Esophagus (tissue), 2 donors: Measurements from ENCODE around the gene DDR1. TPM values are rescaled to one million over a fixed set of nuclear protein-coding genes. Genes with fewer than 3 reads are reported as not detected.
"Not testable (repeated sequence)": the region's sequence is repeated elsewhere in the genome, so short reads cannot be mapped to it uniquely, and the experiment has no call there.

Source experiments
- H3K27ac ChIP-seq, 2 donors: one replicate each; pipeline ENCODE4 v1.5.1; 2013; ENCODE audit warnings: low read depth in 2 of 2, mild to moderate bottlenecking in 2 of 2, inconsistent platforms in 1 of 2, low read length in 1 of 2, moderate library complexity in 1 of 2
- H3K27me3 ChIP-seq, 2 donors: one replicate each; pipeline ENCODE4 v1.6.1; 2013; ENCODE audit warnings: low read length in 2 of 2, control low read depth in 1 of 2, mild to moderate bottlenecking in 1 of 2; ENCODE audit not compliant: insufficient read depth in 2 of 2, control insufficient read depth in 1 of 2
- H3K36me3 ChIP-seq, 2 donors: one replicate each; pipeline ENCODE4 v1.6.1; 2013; ENCODE audit warnings: low read length in 1 of 2; ENCODE audit not compliant: control insufficient read depth in 2 of 2, insufficient read depth in 2 of 2
- H3K4me1 ChIP-seq, 2 donors: one replicate each; pipeline ENCODE4 v1.6.1; 2013; ENCODE audit warnings: low read length in 1 of 2; ENCODE audit not compliant: control insufficient read depth in 2 of 2, insufficient read depth in 2 of 2
- H3K4me3 ChIP-seq, 2 donors: one replicate each; pipeline ENCODE4 v1.5.1; 2013; ENCODE audit warnings: low read length in 2 of 2, mild to moderate bottlenecking in 2 of 2, low read depth in 1 of 2, moderate library complexity in 1 of 2
- H3K9me3 ChIP-seq, 2 donors: one replicate each; pipeline ENCODE4 v1.6.1; 2013; ENCODE audit warnings: mild to moderate bottlenecking in 2 of 2, low read depth in 1 of 2, low read length in 1 of 2, moderate library complexity in 1 of 2; ENCODE audit not compliant: control insufficient read depth in 2 of 2, insufficient read depth in 1 of 2
- WGBS, 2 donors: extraction: QIAGEN DNeasy Blood & Tissue Kit; methylation state at CpG; one replicate each; pipeline ENCODE4 v1.1.7; 2013; 5-methylcytosine and 5-hydroxymethylcytosine counted together
- polyA plus RNA-seq, 2 donors: library from polyadenylated mRNA; stranded (reverse); fragments of 200-250 nt; gene quantifications; one replicate each; pipeline ENCODE4 v1.2.3, GENCODE V29; 2013
- donor health status: healthy with polysubstance abuse.
- donor health status: Bipolar disorder and iron deficiency.

DDR1 gene
- polyA plus RNA-seq, 2 donors: 102 to 136 TPM

DNA sequence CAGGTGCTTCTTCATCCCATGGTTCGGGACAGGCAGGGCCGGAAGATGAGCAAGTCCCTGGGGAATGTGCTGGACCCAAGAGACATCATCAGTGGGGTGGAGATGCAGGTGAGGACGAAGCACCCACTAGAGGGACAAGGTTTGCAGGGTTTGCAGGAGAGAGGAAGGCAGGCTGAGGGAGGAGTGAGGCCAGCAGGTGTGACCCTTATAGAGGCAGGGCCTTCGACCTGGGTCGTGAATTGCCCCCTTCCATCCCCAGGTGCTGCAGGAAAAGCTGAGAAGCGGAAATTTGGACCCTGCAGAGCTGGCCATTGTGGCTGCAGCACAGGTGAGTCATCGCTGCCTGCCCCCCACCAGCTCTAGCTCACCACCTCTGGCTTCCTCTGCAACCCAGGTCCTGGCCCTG lies 38.1 kb downstream of the DDR1 start:
- peaks cover 16 to 64% of the 10 kb centered on the region in 2 donors for H3K36me3 ChIP-seq

GRCh38 chr6:30924040-30924627 lies 39.8 kb downstream of the DDR1 start:
- not testable (repeated sequence) for H3K27me3 ChIP-seq, H3K27ac ChIP-seq, H3K4me1 ChIP-seq, H3K4me3 ChIP-seq, H3K9me3 ChIP-seq
- WGBS, 2 donors: 89% methylated on average over 9 of the region's 9 CpGs
- peaks cover 16 to 61% of the 10 kb centered on the region in 2 donors for H3K36me3 ChIP-seq

More for the DNA sequence above, 38.1 kb downstream of the DDR1 start:
- no peaks in the 10 kb centered on the region for H3K27me3 ChIP-seq
- H3K9me3 ChIP-seq: no peaks in the 10 kb centered on the region
- no peak overlapping the region for H3K27ac ChIP-seq
- H3K4me3 ChIP-seq: no peak overlapping the region
- 83 to 84% methylated on average over 7 of the region's 7 CpGs for WGBS, 2 donors
- no peaks in the 10 kb centered on the region for H3K4me1 ChIP-seq

DNA sequence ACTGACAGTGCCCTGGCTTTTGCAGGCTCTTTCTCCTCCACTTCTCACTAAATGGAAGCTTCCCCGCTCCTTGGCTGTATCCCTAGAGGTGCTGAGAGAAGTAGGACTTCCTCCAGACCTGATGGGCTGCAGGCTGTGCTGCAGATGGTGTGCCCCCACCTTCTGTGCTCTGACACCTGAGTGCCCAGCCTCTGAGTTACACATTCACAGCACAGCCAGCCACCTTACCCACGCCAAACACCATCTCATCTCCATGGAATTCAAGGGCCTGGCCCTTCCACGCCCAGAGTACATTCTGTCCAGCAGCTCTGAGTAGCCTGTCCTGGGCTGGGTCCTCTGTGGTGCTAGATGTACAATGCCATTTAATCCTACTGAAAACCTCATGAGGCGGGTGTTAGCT lies 42.3 kb downstream of the DDR1 start:
- 73 to 79% methylated on average over 4 of the region's 4 CpGs for WGBS, 2 donors
- Histone ChIP-seq H3K4me3 (no peak overlapping the region), H3K27ac (peak overlapping the region; percentile 76), H3K27me3 (no peaks in the 10 kb centered on the region), H3K9me3 (no peaks in the 10 kb centered on the region), H3K36me3 (peaks cover 11 to 40% of the 10 kb centered on the region in 2 donors), H3K4me1 (no peaks in the 10 kb centered on the region)

- 85 to 94% methylated on average over 3 of the region's 3 CpGs for WGBS, 2 donors
- H3K27me3 ChIP-seq, H3K4me3 ChIP-seq, H3K4me1 ChIP-seq, H3K9me3 ChIP-seq: not testable (repeated sequence)
- Histone ChIP-seq H3K27ac (peak overlapping the region; percentile 73 to 74), H3K36me3 (peaks cover 9 to 36% of the 10 kb centered on the region in 2 donors)
Observed at GRCh38 chr6:30927080-30927479, 42.8 kb downstream of the DDR1 start.

GRCh38 chr6:30928677-30929076 lies 44.4 kb downstream of the DDR1 start:
- WGBS, 2 donors: 91 to 98% methylated on average over 3 of the region's 3 CpGs
- Histone ChIP-seq H3K27me3 (no peaks in the 10 kb centered on the region), H3K27ac (no peak overlapping the region)

DNA sequence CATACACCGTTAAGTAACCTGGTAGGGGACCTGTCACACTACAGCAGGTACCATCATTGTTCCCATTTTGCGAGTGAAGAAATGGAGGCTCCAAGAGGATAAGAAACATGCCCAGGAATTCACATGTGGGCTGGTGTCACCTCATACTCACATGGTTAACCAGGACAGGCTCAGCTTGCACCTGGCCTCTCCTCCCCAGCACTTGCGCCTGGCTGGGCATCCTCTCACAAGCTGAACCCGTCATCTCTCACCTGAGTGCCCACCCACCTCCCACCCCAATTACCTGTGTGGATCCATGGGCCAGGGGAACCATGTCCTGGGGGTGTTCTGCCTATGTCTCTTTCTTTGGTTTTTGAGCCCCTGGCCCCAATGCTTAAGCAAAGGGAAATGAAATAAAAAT lies 46.2 kb downstream of the DDR1 start:
- Histone ChIP-seq H3K9me3 (no peaks in the 10 kb centered on the region), H3K27me3 (no peaks in the 10 kb centered on the region), H3K36me3 (peaks cover 0 to 7% of the 10 kb centered on the region in 2 donors), H3K4me1 (peaks cover 2 to 6% of the 10 kb centered on the region in 2 donors), H3K4me3 (no peak overlapping the region), H3K27ac (peak overlapping the region; percentile 44 to 63)
- 90 to 94% methylated on average over 4 of the region's 4 CpGs for WGBS, 2 donors

More at GRCh38 chr6:30928677-30929076, 44.4 kb downstream of the DDR1 start:
- Histone ChIP-seq H3K36me3 (peaks cover 0 to 20% of the 10 kb centered on the region in 2 donors), H3K4me3 (no peak overlapping the region), H3K9me3 (no peaks in the 10 kb centered on the region), H3K4me1 (peaks cover 2 to 6% of the 10 kb centered on the region in 2 donors)

DNA sequence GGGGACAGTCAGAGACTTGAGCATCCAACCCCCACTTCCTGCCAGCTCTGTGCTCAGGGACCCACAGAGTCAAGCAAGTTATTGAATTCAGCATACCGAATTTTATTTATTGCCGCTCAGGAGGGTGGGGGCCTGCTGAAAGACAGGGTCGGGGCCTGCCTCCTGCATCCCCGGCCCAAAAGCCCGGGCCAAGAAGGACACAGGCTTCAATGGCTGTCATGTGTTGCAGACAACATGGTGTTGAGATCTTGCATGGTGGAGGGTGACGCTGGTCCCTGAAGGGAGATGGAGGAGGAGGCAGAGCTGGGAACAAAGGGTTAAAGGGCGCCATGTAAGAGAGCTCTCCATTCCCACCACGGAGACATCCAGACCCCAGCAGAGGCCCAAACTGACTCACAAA lies 47.0 kb downstream of the DDR1 start:
- H3K4me3 ChIP-seq: peak overlapping the region; percentile 26 to 47
- peaks cover 0 to under 1% of the 10 kb centered on the region in 2 donors for H3K36me3 ChIP-seq
- H3K27ac ChIP-seq: peak overlapping the region; percentile 65 to 91
- WGBS, 2 donors: 67 to 73% methylated on average over 8 of the region's 8 CpGs
- H3K4me1 ChIP-seq: peaks cover 2 to 6% of the 10 kb centered on the region in 2 donors
- H3K9me3 ChIP-seq: no peaks in the 10 kb centered on the region
- no peaks in the 10 kb centered on the region for H3K27me3 ChIP-seq

- no peaks in the 10 kb centered on the region for H3K27me3 ChIP-seq
- H3K4me3 ChIP-seq: peak within 1 kb of the TSS; percentile 26 to 47
- peak within 1 kb of the TSS; percentile 65 to 91 for H3K27ac ChIP-seq
- no peaks in the 10 kb centered on the region for H3K9me3 ChIP-seq
- H3K36me3 ChIP-seq: no peaks in the 10 kb centered on the region
- H3K4me1 ChIP-seq: peaks cover 2 to 6% of the 10 kb centered on the region in 2 donors
- 63 to 75% methylated on average over 7 of the region's 7 CpGs for WGBS, 2 donors
Observed at GRCh38 chr6:30931969-30932645, 47.8 kb downstream of the DDR1 start, which contains the start of gene SFTA2. Gene SFTA2 (minus strand): TSS chr6:30932170. CDS start chr6:30932096, 74 bp downstream.

GRCh38 chr6:30932665-30933365 lies 48.5 kb downstream of the DDR1 start:
- no peaks in the 10 kb centered on the region for H3K9me3 ChIP-seq
- H3K36me3 ChIP-seq: no peaks in the 10 kb centered on the region
- H3K27me3 ChIP-seq: no peaks in the 10 kb centered on the region
- H3K4me1 ChIP-seq: peaks cover 3 to 6% of the 10 kb centered on the region in 2 donors
- H3K4me3 ChIP-seq: no peak overlapping the region
- peak overlapping the region; percentile 65 to 91 for H3K27ac ChIP-seq
- WGBS, 2 donors: 69 to 75% methylated on average over 6 of the region's 6 CpGs
